Stimulated activated CD4-positive, alpha-beta T cell treated with anti-CD3 and anti-CD28 coated beads, TNF-alpha, amount 100 ng/mL, for 1 hour (primary cell): ENCODE results near the gene SEC22A.

ENCODE experiments used
- DNase-seq, 3 donors: peaks; one replicate each; pipeline ENCODE4 v3.0.0-alpha.2; 2020; ENCODE audit warnings: low read depth in 3 of 3, low spot score in 1 of 3

The SEC22A gene, protein sequence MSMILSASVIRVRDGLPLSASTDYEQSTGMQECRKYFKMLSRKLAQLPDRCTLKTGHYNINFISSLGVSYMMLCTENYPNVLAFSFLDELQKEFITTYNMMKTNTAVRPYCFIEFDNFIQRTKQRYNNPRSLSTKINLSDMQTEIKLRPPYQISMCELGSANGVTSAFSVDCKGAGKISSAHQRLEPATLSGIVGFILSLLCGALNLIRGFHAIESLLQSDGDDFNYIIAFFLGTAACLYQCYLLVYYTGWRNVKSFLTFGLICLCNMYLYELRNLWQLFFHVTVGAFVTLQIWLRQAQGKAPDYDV

DNA sequence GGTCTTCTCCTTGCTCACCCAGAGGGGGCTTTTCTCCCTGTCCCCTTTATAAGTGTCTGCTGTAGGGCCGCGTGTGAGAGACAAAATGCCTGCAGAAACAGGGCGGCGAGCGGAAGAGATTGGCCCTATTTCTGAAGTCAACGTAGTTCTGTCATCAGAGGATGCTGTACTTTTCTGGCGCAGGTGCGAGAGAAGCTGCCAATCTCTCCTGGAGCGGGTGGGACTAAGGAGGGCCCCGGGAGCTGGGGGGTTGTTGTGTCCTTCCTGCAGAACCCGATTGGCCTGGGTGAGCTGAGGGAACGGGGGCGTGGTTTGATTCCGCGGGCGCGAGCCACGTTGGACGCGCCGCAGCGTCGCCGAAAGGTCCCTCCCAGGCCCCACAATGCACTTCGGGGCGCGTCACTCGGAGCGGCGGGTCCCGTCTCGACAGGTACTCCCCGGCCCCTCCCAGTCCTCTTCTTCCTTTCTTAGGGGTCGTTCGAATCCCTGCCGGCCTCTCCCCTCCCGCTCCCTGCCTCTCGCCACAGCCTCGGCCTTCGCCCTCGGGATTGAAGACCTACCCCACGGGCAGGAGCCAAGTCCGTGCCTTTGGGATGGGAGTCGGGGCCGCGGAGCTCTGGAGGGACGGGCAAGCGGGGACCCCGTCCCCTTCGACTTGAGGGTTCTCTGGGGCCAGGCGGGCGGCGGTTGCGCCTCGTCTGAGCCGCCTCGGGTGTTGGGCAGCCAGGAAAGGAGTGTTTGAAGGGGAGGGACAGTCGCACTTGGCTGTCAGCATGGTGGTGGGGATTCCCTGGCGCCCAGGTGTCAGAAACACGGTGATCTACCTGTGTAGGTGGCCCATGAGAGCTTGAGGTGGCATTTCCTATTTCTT lies at the start of gene SEC22A:
Gene SEC22A, plus strand, starts transcription at position 387 of the 871 bp plus-strand sequence. CDS start 7,275 bp downstream, outside the sequence.
- peak; percentile 81 to 88 (median 81) for DNase-seq

DNA sequence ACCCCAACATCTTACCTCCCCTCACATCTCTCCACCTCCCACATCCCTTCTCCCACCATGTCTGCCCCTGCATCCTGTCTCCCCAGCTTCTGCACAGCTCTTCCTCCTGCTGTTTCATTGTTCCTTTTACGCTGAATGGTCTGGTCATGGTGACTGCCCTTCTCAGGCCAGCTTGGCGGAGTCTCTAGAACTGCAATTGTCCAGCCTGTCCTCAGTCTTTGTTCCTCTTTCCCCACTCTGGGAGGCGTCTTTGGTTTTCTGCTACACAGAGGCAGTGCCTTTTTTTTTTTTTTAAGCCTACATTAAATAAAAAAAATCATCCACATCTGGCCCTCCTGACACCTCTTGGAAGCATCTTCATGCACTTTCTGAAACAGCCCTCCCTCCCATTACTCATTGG lies 49.1 kb upstream of the SEC22A start:
- no peak for DNase-seq

DNA sequence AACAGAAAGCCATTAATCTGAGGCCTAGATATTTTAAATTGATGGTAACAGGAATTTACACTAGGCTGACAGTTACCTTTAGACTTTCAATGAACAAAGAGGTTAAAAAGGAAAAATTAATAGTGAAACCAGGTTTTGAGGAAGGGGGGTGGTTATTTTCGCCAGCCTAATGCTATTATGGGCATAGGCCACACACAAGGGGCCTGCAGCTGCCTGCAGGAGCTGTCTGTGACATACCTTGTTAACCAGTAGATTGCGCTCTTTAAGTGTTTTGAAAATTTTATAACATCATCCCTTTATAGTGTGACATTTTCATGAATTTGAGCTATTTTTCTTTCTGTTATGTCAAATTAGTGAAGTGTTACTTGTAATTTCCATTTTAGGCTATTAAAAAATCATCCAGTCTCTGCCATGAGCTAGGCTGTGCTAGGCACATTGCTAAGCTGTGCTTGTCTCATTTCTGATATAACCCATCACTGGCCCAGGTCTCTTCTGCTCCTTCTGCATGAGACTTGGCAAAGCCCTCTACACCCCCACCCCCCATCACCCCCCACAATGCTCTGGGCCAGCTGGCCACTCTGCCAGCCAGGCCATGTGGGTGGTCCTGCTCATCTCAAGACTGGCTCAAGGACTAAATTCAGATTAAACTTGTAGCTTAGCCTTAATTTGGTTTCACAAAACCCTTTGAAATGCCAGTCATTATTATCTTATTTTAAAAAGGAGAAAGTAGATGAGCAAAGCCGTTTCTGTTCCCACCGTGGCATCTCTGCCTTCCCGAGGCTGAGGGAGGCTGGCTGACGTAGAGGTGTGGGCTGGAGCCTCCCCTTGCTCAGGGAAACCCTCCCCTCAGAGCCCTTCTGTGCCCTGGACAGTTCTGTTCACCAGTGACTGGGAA lies 48.4 kb upstream of the SEC22A start:
- DNase-seq, result no peak

DNA sequence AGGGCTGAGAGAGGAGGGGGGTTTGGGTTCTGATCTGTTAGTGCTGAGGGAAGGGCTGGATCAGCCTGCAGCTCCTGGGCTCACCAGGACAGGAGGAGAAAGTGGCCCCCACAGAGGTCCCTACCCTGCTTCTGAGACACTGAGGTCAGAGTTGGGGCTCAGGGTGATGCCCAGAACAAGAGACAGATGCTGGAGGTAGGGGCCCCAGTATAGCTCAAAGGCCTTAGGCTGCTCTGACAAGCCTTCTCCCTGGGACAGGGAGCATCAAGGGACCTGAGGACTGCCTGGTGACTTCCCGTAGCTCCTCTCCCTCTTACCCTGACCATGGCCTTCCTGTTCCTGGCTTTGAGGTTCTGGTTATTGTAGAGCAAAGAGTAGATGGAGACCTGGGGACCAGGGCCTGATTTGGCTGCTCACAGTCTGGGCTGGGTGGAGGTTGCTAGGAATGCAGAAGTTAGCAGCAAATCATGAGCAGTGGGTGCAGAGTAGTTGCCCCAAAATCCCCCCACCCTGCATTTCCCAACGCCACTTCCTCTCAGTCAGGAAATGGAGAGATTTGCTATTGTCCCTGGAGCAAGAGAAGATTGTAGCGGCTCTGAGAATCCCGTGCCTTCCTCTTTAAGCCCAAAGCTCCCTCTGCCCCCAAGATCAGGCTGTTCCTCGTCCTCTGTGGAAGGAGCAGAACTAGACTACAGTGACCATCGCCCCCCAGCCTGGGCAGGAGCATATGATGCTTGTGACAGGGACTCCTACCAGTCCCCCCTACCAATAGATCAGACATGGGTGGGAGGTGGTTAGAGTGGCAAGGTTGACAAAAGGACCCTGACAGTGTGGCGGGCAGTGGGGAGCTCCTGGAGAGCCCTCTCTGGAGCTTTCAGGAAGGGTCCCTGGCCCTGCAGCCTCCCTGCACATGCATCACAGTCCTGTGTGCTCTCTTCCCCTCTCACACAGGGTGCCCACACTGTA lies 47.4 kb upstream of the SEC22A start:
- no peak for DNase-seq

DNA sequence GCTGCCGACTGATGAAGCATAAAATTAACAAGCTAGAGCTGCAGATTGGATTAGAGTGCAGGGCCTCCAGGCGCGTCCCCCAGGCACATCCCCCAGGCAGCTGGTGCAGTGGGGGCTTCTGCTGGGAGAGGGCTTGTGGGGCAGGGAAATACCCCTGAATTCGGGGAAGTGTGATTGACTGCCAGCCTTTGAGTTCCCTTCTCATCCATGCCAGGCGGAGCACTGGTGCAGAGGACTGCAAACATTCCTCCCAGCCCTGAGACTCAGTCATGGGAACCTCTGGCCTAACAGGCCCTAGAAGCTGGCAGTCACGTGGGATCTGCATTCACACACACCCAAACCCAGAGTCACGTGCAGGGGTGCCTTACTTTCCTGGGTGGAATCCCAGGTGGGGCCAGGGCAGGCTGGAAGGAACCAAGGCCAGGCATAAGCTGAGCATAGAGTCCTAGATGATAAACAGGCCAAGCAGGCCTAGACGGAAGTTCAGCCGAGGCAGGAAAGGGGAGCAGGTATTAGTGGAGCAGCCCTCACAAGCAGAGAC lies 46.2 kb upstream of the SEC22A start:
- no peak for DNase-seq

DNA sequence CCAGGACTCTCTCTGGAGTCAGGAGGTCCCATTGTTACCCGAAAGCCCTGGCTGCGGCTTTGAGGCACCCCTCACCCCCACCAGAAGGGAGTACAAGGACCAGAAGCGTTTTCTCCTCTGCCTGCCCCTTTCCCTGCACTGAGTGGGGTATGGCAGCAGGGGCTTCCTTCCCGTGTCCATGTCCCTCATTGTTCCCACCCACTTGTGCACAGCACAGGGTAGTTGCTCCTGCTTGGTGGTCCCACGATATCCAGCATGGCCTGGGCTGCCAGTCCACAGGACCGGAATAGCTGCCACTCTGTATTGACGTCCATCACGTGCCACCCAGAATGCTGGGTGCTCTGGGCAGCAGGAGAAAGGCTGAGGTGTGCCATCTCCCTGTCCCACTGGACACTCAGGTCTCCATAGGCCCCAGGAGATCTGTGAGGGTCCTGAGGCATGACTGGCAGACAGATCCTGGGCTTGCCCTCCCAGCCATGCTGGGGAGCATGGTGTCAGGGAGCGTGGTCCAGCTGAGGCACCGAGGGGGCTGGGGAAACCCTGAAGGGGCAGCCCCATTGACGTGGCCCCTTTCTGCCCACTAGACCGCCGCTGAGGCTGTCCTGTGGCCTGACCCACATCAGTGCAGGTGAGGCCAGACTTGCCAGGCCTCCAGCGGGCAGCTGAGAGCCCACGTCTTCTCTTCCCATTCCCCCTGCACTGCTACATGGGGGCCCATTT lies 45.3 kb upstream of the SEC22A start:
- no peak for DNase-seq

DNA sequence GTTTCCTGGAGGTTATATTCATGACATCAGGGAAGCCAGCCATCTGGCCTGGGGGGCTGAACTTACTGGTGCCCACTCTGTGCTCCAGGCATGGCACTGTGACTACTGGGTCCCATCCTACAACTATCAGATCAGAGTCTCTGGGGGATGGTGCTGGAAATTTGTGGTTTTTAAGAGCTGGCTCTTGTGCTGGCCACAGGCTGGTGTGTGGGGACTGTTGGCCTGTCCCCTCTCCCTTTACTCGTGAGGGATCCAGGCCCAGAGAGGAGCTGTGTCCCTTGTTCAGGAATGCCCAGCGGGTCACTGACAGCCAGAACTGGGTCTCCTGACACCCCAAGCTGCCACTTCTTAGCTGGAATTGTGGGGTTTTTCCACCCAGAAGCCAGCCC lies 44.5 kb upstream of the SEC22A start:
- DNase-seq, result no peak

DNA sequence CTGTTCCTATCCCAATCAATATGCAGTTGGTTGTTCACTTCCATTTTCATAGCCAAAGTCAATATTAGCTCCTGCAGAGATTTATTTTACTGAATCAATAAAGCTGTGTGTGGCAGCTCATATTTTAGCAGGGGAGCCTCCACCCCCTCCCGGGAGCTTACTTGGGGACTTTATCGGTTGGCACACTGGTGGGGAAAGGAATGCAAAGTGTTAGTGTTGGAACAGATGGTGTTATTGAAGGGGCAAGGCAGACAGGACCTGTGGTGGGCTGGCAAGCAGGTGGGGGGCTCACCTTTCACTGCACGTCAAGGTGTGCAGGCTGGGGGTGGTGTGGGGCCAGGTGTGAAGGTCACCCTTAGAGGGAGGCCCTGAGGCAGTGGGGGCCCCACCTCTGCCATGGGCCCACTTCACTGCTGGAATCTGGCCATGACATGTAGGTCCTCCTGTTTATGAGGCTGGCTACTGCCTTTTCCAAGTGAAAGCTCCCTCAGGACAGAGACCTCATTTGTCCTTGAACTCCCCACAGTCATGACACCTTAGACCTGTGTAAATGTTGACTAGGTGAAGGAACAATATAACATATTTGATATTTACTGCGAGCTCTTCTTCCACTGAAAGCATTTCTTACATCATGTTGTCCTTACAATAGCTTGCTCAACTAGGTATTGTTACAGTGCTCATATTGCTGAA lies 44.0 kb upstream of the SEC22A start:
- no peak for DNase-seq

DNA sequence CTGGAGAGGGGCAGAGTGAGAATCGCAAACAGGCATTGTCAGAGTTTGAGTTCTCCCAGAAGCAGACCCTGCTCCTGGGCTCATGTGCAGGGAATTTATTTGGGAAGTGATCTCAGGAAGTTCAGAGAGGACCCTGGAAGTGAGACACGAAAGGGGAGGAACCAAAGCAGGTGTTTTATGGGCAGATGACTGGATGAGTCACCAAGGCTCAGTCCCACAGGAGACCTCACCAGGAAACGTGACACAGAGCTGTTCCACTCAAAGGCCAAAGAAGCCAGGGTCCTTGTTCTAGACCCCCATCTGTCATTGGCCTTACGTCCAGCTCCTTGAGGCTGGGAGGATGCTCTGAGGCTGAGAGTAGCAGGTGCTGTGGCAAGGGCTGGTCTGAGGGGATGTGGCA lies 43.4 kb upstream of the SEC22A start:
- no peak for DNase-seq

DNA sequence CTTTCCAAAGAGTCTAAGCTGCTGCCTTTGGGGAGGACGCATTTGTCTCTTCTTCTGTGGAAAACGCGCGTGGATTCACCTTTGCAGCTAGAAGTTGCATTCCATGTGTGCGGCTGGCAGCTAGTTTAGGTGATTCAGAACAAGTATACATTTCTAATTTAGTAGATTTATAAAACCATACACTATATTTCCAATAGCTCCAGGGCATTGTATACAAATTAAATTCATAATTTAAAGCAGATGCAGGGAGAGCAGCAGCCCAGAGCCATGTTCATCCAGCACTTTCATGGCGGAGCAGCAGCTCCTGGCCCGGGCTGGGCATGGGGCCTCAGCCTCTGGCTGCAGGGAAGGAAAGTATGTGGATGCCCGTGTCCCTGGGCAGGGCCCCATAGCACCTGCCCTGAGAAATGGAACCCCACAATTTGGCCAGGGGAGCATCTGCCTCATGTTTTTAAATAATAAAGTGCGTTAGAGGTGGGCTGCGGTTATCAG lies 42.8 kb upstream of the SEC22A start:
- DNase-seq, result no peak

DNA sequence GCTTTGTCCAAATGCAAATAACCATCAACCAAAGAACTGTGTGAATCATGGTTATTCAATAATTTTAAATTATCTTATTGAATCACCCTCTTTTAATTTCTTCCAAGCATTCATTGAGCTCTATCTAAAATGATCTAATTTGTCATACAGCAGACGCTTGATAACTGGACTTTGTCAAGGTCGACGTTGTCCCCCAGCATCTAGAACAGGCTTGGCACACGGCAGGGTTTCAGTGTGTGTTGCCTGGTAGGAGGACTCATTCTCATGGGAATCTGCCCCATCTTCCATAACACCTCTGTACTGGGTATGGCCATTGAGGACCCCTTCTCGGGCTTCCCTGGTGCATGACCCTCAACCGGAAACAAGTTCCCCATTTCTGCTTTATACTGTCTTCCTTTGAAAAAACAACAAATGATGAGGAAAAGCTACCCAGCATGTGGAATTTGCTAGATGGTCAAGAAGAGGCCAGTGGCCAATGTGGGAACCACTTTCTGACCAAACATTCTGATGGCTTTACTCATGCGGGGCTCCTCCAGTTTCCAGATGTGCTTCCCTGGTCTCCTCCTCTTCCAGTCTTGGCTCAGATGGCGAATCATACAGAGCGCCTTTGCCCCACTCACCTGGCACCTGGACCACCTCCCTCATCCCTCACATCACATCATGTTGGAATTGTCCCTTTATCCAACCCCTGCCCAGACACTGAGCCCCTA lies 41.7 kb upstream of the SEC22A start:
- DNase-seq, result no peak

DNA sequence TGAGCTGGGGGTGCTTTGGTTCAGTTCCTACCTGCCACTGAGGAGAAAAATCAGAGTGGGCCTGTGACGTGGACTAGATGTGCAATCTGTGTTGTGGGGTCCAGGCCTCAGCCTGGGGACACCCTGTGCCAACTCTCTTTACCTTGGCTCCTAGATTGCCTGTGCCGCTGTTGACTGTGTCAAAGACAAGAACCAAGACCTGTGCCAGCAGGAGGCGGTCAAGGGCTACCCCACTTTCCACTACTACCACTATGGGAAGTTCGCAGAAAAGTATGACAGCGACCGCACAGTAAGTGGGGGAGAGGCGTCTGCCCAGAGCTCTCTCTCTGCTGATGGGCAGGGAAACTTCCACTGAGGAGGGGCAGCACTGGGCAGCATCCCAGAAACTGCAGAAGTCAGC lies 40.6 kb upstream of the SEC22A start:
- no peak for DNase-seq

DNA sequence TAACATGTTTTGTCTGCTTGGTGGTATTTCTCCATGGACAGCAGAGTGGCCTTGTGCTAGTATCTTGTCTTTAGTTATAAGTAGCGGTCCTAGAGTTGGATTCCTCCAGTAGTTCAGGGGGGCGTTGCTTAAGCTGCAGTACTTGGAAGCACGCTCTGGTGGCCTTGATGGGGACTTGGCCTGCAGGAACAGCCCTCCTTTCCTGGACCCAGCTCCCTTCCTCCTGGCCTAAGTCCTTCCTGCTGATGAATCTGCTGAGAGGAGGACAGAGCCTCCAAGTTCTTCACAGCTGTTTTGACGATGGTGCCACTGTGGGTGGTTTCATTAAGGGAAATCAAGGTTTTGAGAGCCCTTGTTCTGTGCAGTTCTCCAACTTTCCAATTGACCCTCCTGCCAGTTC lies 38.6 kb upstream of the SEC22A start:
- DNase-seq, result no peak

DNA sequence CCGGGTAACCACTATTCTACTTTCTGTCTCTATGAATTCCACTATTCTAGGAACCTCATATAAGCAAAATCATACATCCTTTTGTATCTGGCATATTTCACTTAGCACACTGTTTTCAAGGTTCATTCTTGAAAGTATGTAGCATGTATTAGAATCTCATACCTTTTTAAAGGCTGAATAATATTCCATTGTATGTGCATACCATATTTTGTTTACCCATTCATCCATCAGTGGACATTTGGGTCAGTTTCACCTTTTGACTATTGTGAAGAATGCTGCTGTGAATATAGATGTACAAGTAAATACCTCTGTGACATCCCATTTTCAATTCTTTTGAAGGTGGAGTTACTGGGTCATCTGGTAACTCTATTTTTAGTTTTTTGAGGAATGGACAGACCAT lies 36.6 kb upstream of the SEC22A start:
- no peak for DNase-seq

DNA sequence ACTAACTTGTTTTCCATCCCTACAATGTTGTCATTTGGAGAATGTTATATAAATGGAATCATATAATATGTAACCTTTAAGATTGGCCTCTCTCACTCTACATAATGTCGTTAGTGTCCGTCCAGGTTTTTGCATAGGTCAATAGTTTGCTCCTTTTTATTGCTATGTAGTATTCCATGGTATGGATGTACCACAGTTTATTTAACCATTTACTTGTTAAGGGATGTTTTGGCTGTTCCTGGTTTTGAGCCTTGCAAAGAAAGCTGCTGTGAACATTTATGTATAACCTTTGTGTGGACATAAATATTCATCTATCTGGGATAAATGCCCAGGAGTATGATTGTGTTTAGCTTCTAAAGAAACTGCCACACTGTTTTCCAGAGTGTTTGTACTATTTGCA lies 34.1 kb upstream of the SEC22A start:
- DNase-seq, result no peak

DNA sequence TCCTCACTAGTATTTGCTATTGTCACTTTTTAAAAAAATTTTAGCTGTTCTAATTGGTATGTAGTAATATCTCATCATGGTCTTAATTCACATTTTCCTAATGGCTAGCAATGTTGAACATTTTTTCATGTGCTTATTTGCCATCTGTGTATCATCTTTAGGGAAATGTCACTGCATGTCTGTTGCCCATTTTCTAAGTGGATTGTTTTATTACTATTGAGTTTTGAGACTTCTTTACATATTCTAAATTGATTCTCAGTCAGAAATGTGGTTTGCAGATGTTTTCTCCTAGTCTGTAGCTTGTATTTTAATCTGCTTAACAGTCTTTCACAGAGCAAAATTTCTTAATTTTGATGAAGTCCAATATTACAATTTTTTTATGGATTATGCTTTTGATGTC lies 33.6 kb upstream of the SEC22A start:
- no peak for DNase-seq

DNA sequence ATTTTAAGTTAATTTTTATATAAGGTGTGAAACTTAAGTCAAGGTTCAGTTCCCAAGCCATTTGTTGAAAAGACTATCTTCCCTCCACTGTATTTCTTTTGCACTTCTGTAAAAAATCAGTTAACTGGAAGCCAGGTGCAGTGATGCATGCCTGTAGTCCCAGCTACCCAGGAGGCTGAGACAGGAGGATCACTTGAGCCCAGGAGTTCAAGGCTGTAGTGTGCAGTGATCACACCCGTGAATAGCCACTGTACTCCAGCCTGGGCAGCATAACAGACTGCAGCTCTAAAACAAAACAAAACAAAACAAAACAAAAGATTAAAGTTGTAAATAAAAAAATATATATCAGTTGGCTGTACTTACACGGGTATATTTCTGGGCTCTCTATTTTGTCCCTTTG lies 33.1 kb upstream of the SEC22A start:
- no peak for DNase-seq

DNA sequence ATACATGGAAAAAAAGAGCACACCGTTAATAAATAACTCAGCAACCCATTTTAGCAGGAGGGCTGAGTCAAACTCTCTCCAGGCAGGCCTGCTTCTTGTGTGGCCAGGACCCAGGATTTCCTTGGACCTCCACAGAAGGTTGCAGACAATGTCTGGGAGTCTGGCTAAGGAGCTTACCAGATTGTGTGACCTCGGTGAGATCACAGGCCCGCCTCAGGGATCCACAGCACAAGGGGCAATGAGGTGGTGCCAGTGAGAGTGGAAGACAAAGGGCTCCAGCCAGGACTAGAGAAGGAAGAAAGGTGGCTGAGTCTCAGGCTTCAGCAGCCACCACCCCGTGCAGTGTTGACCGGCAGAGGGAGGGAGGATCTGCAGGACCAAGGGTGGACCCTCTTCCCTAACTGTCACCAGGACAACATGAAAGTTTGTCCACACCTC lies 32.2 kb upstream of the SEC22A start:
- no peak for DNase-seq
